ENCODE data around the gene ACTBL2.

DNA sequence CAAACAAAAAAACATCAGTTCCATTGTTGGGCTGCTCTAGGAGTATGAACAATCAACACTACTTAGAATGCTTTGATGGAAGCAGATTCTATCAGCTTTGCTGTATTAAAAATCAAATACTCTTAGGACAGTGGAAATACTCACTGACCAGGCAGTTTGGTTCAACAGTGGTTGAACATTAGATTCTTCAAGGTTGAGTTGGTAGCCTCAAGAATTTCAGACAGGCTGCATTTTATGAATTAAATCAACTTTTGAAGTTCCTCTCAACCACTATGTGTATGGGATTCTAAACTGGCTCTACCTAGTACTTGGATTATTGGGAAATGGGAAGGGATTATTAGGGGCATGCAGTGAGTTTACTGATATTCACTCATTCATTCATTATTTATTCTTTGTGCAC lies 35.0 kb downstream of the ACTBL2 start:
- TF ChIP-seq FOXM1 (IDR thresholded peaks at IDR 0.05; ENCODE audit: borderline replicate concordance) (no peak), FOXA1 (IDR thresholded peaks at IDR 0.05) (no peak), ARNT (IDR thresholded peaks at IDR 0.05) (no peak), HDGF (IDR thresholded peaks at IDR 0.05; ENCODE audit: borderline replicate concordance) (no peak), NFRKB (IDR thresholded peaks at IDR 0.05) (no peak), BHLHE40 (IDR thresholded peaks at IDR 0.05; ENCODE audit: borderline replicate concordance) (no peak), LEF1 (IDR thresholded peaks at IDR 0.05; ENCODE audit: borderline replicate concordance) (no peak), ZNF384 (IDR thresholded peaks at IDR 0.05) (no peak), FOXK2 (IDR thresholded peaks at IDR 0.05) (no peak), SP1 (IDR thresholded peaks at IDR 0.05) (no peak), CTBP1 (IDR thresholded peaks at IDR 0.05; ENCODE audit: borderline replicate concordance) (no peak), SUZ12 (IDR thresholded peaks at IDR 0.05) (no peak), TARDBP (IDR thresholded peaks at IDR 0.05) (no peak)
